Measurements from ENCODE around the gene CSNK1D.

The CSNK1D gene

DNA sequence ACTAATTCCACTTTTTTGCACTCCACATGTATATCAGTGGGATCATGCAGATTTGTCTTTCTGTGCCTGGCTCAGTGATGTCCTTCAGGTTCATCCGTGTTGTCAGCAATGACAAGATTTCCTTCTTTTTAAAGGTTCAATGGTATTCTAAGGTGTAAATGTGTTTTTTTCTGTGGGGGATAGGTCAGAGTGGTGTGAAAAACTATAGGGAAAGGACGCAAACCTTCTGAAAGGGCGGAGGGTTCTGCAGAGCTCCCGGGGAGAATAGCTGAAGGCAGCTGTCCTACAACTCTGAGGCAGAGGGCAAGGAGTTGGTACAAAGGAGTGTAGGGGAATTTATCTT lies 21.9 kb upstream of the CSNK1D start:
- no peak for DNase-seq (ENCODE audit: low read depth in 2 of 2)

DNA sequence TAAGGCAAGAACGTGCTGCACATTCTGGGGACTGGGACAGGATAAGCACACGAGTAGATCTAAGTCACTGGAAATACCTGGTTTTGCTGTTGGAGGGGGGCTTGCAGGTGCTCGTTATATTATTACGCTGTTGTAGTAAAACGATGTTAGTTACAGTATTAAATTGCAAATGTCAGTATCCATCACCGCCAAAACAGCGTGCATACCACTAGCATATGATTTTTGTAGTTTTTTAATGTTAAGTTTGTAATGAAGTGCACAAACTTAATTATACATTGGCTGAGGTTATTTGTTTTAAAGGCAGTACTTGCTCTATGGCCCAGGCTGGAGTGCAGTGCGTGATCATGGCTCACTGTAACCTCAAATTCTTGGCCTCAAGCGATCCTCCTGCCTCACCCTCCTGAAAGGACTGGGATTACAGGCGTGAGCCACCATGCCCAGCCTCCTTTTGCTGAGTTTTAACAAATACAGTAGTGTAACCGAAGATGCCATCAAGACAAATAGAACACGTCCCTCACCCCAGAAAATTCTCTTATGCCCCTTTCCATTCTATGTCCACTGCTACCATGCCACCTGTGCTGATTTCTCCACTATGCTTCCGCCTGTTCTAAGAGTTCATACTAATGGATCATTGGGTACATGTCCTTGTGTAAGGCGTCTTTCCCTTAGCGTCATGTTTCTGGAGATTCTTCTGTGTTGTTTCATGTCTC lies 20.7 kb upstream of the CSNK1D start:
- no peak for DNase-seq (ENCODE audit: low read depth in 2 of 2)

DNA sequence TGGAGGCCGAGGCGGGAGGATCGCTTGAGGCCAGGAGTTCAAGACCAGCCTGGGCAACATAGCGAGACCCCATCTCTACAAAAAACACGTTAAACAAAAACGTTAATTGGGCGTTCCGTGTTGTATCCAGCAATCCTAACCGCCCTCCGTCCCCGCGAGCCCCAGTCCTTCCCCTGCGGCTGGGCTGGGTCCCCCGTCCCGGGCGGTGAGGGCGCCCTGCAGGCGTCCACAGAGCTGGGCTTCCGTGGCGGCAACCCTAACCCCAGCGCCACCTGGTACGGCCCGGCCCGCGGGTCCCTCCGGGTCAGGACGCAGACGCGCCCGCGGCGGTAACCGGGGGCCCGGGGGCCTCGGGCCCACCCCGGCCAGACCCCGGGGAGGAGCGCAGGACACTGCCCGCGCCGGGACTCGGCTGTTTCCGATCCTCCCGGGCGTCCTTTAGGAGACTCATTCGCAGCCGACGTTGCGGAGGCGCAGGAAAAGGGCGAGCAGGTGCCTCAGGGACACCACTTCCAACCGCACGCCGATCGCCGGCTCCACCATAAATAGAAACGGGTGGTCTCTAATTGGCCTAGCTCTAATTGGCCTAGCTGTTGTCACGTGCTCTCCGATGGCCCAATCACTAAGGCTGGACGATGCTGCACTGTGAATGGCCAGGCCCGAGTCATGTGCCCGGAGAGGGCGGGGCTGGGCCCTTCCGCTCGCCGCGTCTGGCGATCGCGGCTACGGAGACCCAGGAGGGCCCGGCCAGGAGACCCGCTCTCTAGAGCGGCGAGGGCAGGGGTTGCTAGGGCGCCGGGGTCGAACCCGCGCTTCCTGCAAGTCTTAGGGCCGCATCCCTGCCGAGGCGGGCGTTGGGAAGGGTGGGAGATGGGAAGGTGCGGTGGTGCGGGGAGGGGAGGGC lies 19.0 kb upstream of the CSNK1D start:
- peak; percentile 84 to 91 for DNase-seq (ENCODE audit: low read depth in 2 of 2)

DNA sequence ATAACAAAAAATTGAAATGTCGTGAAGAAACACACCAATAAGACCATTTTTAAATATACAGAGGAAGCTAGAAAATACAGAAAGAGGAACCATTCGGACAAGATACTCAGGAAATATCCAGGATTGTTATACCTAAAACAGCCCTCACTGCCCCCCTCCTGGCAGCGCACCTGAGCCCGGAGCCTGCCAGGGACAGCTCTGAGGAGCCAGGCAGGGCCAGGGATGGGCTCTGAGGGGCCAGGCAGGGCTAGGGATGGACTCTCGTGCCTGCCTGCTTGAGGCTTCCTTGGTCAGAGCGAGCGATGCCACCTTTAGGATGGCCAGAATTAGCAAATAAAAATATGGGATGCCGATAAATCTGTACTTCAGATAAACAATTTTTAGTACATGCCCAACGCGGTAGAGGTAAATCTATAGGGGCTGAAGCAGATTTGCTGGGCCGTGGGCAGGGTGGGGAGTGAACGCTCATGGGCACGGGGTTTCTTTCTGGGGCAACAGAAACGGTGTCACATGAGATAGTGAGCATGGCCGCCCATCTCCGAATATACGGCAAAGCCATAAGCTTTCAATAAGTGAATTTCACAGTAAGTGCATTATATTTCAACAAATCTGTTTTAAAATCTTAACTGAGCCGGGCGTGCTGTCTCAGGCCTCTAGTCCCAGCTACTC lies 18.2 kb upstream of the CSNK1D start:
- DNase-seq (ENCODE audit: low read depth in 2 of 2): no peak

DNA sequence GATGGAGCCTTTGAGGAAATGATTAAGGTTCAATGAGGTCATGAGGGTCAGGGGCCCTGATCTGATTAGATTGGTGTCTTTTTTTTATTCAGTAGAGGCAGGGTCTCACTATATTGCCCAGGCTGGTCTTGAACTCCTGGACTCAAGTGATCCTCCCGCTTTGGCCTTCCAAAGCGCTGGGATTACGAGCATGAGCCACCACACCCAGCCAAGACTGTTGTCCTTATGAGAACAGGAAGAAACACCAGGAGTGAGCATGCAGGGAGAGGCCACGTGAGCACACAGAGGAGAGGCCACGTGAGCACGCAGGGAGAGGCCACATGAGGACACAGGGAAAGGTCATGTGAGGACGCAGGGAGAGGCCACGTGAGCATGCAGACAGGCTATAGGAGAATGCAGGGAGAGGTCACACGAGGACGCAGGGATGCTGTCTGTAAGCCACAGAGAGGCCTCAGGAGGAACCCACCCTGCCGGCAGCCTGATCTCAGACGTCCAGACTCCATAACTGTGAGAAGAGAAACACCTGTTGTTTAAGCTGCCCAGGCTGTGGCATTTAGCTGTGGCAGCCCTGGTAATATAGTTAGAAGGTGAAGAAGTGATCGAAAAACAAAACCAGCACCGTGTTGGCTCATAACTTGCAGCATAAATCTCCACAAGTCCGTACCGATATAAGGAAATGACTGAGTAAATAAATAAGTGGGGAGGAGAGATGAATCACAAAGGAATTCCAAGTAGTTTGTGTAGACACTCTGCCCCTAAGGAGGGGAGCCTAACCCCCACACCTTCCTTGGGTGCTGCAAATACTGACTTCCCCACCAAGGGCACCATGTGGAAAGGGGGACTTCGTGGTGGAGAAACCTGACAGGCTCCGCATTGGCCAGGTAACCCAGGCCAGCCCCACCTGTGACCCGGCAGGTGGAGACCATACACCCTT lies 14.6 kb upstream of the CSNK1D start:
- no peak for DNase-seq (ENCODE audit: low read depth in 2 of 2)

DNA sequence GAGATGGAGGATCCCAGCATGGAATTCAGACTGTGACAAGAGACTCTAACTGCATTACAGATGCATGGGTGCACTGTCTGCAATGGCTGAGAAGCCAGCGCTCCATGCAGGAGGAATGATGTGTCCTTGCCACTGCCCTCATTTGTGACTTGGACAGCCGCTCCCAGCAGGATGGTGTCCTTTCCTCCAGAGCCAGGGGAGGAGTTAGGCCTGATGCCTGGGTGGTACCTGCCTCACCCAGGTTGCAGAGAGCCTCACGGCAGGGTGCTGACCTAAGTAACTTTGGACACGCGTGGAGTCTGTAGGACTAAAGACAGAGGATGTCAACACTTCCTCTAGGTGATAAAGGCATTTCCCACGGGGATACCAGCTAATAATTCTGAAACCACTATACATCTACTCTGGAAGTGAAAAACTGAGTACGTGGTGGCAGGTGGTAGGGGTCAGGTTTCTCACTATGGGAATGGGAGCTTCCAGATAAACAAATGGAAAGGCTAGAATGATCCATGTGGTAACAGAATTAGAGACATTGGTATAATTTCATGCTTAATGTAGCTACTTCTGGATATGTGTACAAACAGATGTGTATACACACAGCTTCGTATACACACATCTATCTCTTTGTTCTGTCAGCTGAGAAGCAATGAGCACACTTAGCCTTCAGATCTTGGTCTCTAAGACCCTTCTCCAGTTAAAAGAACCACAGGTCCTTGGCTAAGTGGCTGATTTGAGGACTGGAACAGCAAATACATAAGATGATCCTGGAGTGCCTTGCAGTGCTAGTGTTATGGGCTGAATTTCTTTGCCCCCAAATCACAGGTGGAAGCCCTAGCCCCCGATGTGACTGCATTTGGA lies 13.7 kb upstream of the CSNK1D start:
- no peak for DNase-seq (ENCODE audit: low read depth in 2 of 2)

DNA sequence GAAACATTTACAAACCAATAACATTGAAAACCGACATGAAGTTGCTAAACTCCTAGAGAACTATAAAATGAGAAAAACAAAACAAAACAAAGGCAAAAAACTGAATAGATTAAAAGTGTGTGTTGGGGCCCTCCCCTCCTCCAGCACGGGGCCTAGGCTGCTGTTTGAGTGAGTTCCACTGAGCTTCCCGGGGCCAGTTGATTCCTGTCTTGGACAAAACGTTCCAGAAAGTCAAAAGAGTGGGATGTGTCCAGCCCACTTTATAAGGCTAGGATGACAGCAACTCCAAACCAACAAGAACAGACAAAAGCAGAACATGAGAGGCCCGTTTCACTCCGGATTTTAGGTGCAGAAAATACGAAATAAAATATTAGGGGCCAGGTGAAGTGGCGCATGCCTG lies 11.6 kb upstream of the CSNK1D start:
- no peak for DNase-seq (ENCODE audit: low read depth in 2 of 2)

DNA sequence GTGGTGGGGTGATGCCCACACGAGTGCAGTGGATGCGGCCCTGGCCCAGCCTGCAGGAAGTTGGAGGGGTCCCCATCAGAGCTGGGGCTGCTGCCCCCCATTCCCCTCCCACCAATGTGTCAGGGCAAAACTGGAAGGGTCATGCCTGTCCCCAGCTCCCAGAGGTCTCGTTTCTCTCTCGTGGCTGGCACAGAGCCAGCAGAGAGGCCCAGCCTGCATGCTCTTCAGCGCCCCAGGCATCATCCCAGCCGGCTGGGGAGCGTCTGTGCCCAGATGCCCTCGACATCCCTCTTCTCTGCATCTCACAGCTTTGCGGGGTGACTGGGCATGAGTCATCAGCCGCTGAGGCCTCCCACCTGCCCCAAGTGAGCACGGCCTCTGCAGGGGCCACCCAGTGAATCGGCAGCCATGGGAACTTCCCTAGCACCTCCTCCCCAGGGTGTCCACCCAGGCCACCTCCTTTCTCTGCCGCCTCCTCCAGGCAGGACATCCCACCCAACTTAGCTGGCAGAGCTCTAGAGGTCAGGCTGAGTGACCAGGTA lies 9.8 kb upstream of the CSNK1D start:
- DNase-seq (ENCODE audit: low read depth in 2 of 2): peak in 1 of 2 donors; percentile 53

DNA sequence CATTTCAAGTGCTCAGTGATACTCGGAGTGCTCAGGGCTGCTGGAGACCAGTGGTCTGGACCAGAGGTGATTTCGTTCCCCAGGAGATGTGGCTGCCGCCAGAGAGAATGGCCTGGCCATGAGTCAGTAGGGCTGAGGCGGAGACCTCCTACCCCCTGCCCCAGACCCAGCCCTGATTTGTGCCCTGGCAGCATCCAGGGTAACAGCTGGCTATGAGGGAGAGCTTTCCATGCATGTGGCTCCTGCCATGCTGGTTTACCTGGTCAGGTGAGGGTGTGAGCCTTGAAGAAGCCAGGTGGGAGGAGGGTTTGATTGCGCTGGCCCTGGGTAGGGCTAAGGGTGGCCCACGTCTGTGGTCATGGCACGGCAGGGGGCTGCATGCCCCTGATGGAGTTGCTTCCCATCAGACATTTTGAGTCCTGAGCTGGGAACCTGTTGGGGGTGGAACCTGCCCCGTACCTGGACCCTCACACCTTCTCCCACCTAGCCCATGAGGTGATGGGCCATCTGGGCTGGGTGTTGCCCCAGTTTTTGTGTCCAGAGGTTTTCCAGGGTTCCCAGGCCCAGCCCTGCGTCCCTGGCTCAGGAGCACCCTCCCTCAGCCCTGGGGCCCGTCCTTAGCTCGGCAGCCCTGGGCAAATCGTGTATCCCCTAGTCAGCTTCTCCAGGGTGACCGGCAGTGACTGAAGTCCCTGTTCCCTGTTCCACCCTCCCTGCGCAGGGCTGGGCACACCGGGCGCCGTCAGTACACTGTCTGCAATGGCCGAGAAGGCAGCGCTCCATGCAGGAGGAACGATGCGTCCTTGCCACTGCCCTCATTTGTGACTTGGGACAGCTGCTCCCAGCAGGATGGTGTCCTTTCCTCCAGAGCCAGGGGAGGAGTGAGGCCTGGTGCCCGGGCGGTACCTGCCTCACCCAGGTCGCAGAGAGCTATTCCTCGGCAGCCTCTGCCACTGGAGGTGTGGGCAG lies 9.0 kb upstream of the CSNK1D start:
- no peak for DNase-seq (ENCODE audit: low read depth in 2 of 2)

DNA sequence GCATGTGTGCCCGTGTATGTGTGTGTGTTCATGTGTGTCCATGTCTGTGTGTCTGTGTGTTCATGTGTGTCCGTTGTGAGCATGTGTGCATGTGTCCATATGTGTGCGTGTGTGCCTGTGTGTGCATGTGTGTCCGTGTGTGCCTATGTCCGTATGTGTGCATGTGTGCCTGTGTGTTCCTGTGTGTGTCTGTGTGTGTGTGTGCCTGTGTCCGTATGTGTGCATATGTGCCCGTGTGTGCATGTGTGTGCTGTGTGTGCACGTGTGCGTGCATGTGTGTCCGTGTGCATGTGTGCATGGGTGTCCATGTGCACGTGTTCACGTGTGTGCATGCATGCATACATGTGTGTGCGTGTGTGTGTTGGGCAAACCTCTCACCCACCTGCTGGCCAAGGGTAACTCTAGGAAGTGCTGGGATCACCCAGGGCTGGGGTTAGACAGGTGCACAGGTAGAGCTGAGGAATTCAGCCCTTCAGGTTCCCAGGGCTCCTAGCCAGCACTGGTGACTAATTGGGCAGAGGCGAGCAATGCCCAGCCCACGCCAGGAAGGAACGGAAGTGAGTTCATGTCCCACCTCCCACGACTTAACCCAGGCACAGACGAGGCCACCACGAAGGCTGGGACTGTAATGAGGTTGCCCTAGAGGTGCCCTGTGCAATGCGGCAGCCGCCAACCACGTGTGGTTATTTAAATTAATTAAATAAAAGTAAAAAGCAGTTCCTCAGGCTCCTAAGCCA lies 8.2 kb upstream of the CSNK1D start:
- DNase-seq (ENCODE audit: low read depth in 2 of 2): no peak

DNA sequence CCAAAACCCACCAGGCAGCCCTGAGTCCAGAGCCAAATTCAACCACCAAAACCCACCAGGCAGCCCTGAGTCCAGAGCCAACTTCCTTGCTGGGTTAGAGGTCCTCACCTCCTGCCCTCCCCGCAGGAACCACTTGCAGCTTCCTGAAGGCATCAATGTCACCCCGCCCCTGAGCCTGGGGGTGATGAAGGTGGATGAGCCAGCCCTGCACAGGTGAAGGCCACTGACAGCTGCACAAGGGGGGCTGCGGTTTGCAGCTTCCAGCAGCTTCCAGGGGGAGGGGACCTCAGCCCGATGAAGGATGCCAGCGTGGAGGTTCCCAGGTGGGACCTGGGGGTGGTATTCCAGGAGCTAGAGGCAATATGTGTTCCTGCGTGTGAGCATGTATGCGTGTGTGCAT lies 7.6 kb upstream of the CSNK1D start:
- DNase-seq (ENCODE audit: low read depth in 2 of 2): no peak

DNA sequence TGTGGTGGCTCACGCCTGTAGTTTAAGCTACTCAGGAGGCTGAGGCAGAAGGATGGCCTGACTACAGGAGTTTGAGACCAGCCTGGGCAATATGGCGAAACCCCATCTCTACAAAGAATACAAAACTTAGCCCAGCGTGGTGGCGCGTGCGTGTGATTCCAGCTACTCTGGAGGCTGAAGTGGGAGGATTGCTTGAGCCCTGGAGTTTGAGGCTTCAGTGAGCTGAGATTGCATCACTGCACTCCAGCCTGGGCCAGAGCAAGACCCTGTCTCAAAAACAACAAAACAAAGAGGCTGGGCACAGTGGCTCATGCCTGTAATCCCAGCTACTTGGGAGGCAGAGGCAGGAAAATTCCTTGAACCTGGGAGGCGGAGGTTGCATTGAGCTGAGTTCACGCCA lies 7.0 kb upstream of the CSNK1D start:
- DNase-seq (ENCODE audit: low read depth in 2 of 2): no peak

DNA sequence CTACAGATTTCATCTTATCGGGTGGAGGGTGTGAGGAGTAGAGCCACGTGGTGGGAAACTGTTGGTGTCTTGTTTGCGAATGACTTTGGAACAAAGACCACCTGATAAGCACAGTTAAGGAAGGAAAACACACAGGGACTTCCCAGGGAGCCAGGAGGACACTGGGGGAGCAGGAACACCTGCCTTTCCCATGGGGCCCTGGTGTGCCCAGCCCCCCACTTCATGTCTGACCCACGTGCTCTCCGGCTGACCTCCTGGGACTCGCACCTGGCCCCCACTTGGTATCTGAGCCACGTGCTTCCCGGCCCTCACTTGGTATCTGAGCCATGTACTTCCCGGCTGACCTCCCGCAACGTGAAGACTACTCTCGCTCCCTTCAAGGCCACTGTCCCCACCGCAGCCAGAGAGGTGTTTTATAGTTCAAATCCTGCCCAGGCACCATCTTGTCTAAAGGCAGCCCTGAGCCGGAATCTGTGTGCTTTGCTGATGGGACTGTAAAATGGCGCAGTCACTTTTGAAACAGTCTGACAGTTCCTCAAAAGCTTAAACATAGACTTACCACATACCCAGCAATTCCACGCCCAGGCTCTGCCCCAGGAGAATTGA lies 5.4 kb upstream of the CSNK1D start:
- no peak for DNase-seq (ENCODE audit: low read depth in 2 of 2)

DNA sequence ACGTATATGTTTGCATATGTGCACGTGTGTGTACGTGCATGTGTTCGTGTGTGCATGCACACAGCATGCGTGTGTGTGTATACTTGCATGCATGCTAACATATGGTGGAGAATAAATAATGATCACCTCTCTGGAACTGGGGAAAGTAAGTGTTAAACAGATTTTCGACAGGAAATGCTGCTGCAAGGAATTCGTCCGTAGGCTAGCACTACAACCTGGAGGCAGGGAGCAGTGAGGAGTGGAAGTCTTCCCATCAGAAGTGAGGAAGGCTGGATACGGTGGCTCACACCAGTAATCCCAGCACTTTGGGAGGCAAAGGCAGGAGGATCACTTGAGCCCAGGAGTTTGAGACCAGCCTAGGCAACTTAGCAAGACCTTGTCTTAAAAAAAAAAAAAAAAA lies 4.8 kb upstream of the CSNK1D start:
- no peak for DNase-seq (ENCODE audit: low read depth in 2 of 2)

DNA sequence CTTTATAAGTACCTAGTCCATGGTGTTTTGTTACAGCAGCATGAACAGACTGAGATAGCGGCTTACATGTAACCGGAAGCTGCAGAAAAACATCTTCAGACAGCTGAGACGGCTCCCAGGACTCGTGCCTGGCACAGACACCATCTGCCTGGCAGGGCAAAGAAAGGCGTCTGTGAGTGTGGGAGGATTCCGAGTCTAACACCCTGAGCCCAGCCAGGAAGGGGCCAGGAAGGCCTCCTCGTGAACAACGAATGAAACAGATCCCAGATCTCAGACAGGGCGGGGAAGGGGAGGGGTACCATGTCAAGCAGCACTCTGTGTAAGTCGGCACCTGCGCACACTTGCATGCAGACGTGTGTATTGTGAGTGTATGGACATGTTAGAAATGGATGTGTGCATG lies 4.4 kb upstream of the CSNK1D start:
- no peak for DNase-seq (ENCODE audit: low read depth in 2 of 2)

DNA sequence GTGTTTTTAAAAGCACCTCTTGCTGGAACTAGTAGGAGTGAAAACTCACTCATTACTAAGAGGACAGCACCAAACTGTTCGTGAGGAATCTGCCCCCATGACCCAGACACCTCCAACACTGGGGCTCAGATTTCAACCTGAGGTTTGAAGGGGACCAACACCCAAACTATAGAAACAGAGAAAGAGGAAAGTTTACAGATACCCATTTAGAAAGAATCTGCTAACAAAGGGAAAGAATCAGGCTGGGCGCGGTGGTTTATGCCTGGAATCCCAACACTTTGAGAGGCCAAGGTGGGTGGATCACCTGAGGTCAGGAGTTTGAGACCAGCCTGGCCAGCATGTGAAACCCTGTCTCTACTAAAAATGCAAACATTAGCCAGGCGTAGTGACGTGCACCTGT lies 3.4 kb upstream of the CSNK1D start:
- no peak for DNase-seq (ENCODE audit: low read depth in 2 of 2)

DNA sequence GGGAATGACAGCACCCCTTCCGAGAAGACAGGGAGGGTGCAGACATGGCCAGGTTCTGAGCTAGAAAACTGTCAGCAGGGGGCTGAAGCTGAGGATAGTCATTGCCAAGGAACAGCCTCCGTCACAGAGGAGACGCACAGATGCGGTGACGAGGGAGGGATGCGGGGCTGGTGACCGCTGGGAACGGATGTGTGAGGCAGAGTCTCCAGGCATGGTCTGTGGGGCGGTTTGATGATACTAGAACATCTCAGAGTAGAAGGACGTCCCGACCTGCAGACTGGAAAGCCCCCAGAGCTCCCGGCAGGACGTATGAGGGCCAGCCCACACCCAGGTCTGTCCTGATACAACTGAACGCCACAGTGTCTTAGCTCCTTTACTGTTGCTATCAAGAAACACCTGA lies 1.8 kb upstream of the CSNK1D start:
- no peak for DNase-seq (ENCODE audit: low read depth in 2 of 2)
